GM21528 (cell line): ENCODE results near the gene GATA2.

Experiments used
- ATAC-seq: cut with Tn5 transposase; IDR thresholded peaks from one replicate; pipeline ENCODE4 v1.9.1; 2021; ENCODE audit warnings: mild to moderate bottlenecking, moderate library complexity; ENCODE audit not compliant: unreplicated experiment, low FRiP score

GATA2 gene

DNA sequence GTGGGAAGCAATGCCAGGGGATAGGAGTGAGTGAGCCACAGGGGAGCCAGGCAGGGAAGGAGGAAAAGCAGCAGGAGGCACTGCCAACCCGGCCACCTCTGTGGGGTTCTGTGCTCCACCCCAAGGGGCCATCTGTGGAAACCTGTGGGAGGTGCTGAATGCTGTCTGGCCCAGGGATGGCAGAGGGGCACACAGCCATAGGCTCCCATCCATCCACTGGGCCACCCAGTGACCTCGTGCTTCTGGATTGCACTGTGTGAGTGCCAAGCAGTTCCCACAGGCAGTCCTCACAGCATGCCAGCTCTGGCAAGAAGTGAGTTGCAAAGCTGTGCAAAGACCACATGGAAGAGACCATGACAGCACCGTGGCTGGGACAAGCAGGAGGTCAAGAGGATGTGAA, 53.8 kb downstream of the GATA2 start:
- no peak for ATAC-seq

DNA sequence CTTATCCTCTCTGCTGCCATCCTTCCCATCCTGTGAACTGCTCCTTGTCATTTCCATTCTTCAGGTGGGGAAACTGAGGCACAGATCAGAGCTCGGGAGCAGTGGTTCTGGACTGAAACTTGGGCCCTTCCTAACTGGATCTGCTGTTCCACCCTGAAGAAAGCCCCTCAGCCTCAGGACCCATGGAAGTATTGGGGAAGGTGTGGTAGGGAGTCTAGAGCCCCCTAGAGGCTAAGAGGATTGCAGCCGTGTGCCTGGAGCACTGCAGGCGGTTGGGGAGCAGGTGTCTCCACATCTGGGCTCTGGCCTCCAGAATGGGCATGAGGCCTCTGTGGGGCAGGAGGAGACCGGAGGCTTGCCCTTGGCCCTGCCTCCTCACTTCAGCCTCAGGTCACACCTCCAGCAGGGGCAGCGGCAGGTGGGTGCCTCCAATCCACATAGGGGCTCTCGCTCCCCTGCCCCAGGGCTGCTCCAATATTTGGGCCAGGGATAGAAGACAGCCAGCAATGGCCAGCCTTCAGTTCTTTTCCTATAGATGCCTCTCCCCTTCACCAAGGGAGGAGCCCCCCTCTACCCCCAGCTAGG, 54.4 kb downstream of the GATA2 start:
- no peak for ATAC-seq

DNA sequence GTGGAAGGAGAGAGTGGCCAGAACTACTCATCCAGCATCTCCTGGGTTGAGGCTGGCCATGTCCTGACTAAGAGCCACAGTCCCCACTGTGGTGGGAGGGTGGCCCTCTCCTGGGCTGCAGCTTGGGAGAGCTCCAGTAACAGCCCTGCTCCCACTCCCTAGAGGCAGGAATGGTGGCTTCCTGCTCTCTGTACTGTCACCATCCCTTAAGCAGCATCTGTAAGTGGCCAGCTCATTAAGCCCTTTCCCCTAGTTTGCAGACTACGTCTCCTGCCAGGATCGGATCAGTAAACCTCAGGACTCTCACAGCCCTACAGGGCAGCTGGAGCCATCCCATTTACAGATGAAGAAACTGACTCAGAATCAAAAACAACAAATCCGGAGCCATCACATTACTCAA, 56.8 kb downstream of the GATA2 start:
- no peak for ATAC-seq

DNA sequence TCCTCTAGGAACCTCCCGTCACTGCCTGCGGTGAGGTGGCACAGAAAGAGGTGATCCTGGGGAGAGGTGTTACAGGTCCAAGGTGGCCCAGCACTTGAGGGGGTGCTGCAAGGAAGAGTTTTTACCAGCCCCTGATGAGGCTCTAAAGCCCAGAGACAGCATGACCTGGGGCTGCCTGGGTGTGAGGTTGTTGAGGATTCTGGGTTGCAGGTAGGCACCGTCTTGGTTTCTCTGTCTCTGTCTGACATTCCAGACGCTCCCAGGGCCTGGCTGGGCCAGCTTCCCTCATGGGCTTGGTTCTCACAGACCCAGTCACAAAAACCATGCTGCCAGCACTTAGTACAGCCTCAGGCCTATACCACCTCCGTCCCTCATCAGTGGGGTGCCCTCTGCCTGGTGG, 57.4 kb downstream of the GATA2 start:
- ATAC-seq: no peak

DNA sequence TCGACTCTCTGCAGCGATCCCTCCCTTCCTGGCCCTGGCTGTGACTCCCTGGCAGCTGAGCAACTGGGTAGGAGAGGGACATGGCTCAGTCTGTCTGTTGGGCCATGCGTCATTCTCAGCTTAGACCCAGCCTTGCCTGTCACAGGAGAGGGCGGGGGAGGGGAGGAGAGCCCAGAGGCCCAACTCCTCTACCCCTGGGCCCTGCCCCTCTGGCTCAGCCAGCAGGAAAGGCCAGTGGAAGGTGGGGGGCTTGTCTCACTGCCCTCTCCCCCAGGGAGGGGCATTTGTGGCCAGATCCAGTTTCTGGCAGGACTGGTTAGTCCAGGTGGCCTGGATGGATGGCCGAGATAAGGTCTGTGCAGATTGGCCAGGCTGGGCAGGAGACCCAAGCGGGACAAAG, 57.9 kb downstream of the GATA2 start:
- no peak for ATAC-seq

DNA sequence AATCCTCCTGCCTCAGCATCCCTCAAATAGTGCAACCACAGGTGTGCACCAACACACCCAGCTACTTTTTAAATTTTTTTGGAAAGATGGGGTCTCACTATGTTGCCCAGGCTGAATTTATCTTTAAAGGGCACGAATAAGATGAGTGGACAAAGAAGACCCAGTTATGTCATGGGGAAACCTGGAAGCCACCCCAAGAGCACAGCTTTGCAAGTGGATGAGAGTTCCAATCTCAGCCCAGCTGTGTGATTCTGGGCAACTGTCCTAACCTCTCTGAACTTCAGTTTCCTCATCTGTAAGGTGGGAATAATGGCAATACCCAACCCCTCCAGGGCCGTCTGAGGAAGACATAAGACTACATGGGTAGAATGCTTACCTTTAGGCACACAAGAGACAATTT, 58.5 kb downstream of the GATA2 start:
- ATAC-seq: no peak

DNA sequence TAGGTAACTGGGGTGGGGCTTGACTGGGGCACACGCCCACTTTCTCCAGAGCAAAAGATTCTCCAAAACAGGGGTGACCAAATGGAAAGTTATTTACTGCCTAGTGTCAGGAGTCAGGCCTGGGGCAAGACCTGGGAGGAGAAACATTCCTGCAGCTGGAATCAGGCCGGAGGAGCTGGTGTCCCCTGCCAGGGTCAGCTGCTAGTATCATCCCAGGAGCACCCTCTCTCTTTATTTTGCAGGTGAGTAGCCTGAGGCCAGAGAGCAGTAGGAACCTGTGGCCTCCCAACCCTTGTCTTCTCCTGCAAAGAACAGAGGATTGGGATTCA, 59.2 kb downstream of the GATA2 start:
- no peak for ATAC-seq

DNA sequence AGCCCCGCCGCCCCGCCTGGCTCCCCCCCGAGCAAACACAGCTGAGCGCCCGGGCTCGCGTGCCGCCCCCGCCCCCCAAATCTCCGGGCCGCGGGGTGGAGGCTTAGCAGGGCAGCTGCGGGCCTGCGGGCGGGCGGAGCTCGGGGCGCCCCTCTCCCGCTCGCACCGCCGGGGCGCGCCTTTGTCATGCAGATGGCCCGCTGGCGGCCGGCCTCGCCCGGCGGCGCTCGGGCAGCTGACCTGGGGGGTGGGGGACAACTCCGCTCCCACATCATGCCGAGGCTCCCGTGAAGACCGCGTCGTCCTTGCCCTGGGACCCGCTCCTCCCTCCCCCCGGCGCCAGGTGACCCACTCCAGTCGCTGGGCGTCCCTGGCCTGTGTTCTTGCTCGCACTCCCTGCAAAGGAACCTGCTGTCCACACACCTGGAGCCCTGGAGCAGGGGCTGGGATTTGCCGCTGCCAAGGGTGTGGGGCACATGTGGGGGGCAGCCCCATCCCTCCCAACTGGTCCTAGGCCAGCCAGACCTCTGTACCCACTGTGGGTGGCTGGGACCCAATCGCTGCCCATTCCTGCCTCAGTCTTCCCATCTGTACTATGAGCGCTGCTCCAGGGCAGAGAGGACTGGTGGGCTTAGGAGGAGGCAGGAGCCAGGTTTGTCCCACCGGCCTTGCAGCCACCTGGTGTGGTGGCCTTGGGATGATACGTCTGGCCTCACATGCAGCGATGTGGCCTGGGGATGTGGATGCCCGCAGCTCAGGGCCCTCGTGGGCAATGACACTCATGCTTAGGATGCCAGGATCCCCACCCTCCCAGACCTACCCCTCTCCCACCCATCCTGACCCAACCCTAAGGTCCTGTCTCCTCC, 59.8 kb downstream of the GATA2 start:
- no peak for ATAC-seq

DNA sequence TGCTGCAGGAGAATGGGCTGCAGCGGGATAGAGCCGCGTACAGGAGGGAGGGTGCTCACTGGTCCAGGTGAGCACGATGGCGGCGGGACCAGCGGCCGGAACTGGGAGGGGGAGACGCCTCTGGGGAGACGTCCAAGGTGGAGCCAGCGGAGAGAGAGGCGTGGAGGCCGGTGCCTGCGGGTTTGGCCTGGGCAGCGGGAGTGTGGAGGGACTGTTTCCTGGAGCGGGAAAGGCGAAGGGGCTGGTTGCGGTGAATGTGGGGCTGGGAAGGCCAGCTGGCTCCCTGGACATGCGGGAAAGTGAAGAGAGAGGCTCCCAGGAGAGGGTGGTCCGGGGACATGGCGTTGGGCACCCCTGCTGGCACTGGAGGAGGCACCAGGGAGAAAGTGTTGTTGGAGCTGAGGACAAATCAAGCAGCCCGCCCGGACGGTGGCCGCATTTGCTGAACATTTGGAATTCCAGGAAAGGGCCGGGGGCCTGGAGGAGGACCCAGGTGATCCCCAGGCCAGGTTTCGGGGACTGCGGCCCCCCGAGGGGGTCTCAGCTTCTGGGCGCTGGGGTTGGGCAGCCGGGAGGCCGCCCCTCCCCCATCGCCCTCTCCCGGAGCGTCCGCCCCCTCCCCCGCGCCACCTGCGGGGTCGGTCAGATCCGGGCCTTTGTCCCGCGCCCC, 60.6 kb downstream of the GATA2 start:
- no peak for ATAC-seq

DNA sequence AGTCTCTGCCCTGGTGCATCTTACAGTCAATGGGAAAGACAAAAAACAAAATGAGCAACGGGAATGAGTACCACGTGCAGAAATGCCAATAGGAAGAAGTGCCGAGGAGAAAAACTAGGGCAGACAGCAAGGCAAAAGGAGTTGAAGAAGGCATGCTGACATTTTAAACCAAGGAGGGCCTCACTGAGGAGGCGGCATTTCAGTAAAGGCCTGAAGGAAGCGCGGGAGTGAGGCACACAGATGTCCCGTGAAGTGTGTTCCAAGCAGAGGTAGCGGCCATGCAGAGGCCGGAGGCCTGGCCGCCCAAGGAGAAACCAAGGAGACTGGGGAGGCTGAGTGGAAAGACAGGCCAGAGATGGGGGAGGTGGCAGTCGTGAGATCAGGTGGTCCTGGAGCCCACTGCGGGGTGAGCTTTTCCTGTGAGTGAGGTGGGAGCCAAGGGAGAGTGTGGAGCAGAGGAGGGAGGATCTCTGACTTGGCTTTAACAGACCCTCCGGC, 61.1 kb downstream of the GATA2 start:
- no peak for ATAC-seq

DNA sequence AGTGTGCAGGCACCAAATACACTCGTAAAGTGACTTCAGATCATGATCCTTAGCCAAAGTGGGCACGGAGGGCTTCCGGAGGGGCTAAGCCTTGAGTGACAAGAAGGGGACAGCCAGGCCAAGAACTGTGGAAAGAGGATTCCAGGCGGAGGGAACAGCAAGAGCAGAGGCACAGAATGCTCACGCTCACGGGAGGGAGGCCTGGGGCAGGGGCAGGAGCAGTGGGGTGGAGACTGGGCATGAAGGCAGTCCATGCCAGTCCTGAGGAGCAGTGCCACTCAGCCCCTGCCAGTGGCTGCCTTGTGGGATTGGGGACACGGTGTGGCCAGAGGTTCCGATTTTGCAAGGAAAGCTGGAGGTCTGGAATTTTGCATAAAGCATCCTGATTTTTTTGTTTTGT, 62.3 kb downstream of the GATA2 start:
- ATAC-seq: no peak

DNA sequence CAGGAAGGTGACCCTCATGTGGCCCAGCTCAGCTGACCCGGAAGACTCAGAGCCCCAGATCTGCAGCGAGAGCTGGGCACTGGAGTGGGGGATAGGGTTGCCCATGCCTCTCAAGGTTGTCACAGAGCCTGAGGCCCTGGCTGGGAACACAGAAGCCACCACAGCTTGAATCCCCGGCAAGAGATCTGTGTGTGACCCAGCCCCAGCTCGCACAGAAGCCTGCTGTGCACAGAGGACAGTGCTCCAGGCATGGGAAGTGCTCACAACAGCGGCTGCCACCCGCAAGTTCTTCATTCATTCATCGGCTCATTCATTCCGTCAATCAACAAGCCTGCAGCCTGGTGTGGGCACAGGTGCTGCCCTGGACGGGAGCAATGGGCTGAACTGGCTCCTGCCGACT, 62.7 kb downstream of the GATA2 start:
- ATAC-seq: no peak

DNA sequence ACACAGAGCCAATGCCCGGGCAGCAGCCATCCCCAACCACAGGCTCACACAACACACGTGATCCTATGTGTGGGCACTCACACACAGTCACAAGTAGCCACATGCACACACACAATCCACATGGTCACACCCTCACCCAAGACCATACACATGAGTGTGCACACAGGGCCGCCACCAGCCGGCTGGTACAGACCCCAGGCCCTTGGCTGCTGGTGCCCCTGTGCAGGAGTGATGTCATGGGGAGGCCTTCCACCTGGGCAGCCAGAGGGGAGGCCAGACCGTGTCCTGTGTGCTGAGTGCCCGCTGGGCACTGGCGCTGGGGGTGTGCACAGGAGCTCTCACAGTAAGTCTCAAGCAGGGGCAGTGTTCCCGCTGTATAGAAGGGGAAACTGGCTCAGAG, 63.2 kb downstream of the GATA2 start:
- ATAC-seq: no peak
